GM12865 (cell line): ENCODE measurements around the gene ANKS6.
A peak's percentile ranks its signal among the peaks of the same experiment; 100 is the strongest.

ENCODE experiments used
- DNase-seq: peaks from one replicate; pipeline ENCODE4 v3.0.0; 2010; ENCODE audit warnings: low read depth
- H3K4me3 ChIP-seq: 2 replicates; pipeline ENCODE4 v1.5.1; 2011; ENCODE audit warnings: mild to moderate bottlenecking, low read depth, low read length, control low read depth
- CTCF ChIP-seq: IDR thresholded peaks from 2 replicates; pipeline ENCODE4 v1.5.1; 2011; ENCODE audit warnings: low read length, control low read depth, low read depth, inconsistent platforms; ENCODE audit not compliant: insufficient read depth; ENCODE audit errors: missing control alignments

ANKS6 gene

GRCh38 chr9:98796364-98797101, at the start of gene ANKS6:
Gene ANKS6 (minus strand): TSS chr9:98796555. CDS start chr9:98796491, 64 bp downstream.
- DNase-seq = peak; percentile 65
- H3K4me3 ChIP-seq = peak within 1 kb of the TSS; percentile 59
- peak; percentile 47 for TF ChIP-seq CTCF

GRCh38 chr9:98846081-98846480, 49.7 kb upstream of the ANKS6 start:
- TF ChIP-seq CTCF = no peak
- H3K4me3 ChIP-seq = no peak overlapping the region
- no peak for DNase-seq

- no peak for TF ChIP-seq CTCF
- no peak for DNase-seq
- no peak overlapping the region for H3K4me3 ChIP-seq
Measured at GRCh38 chr9:98842510-98842909, 46.2 kb upstream of the ANKS6 start.

GRCh38 chr9:98839724-98840123, 43.4 kb upstream of the ANKS6 start:
- TF ChIP-seq CTCF = no peak
- DNase-seq = no peak
- H3K4me3 ChIP-seq = no peak overlapping the region

- no peak for TF ChIP-seq CTCF
- DNase-seq = no peak
Measured at GRCh38 chr9:98838868-98839565, 42.7 kb upstream of the ANKS6 start.

GRCh38 chr9:98838155-98838867, 42.0 kb upstream of the ANKS6 start:
- H3K4me3 ChIP-seq = no peak overlapping the region
- no peak for DNase-seq

More at GRCh38 chr9:98838868-98839565, 42.7 kb upstream of the ANKS6 start:
- no peak overlapping the region for H3K4me3 ChIP-seq

More at GRCh38 chr9:98838155-98838867, 42.0 kb upstream of the ANKS6 start:
- TF ChIP-seq CTCF = no peak
